Uterus (tissue), 2 donors: Measurements from ENCODE around the gene ZNF492.

Experiments used
- CTCF ChIP-seq, 4 experiments: fragments of 200-600 bp in 2 of 4; fragments of 450-650 bp in 2 of 4; sonication (generic) in 2 of 4; IDR thresholded peaks; one replicate each; pipeline ENCODE4 v1.5.1; 2016 to 2019; ENCODE audit warnings: antibody characterized with exemption in 4 of 4, mild to moderate bottlenecking in 2 of 4, moderate library complexity in 1 of 4
- POLR2A ChIP-seq, 2 donors: fragments of 450-650 bp; IDR thresholded peaks; one replicate each; pipeline ENCODE4 v1.6.1; 2016; ENCODE audit warnings: antibody characterized with exemption in 2 of 2, mild to moderate bottlenecking in 1 of 2, moderate library complexity in 1 of 2

GRCh38 chr19:22616659-22617058 lies 17.5 kb upstream of the ZNF492 start:
- TF ChIP-seq CTCF (IDR thresholded peaks at IDR 0.05) = no peak
- no peak for TF ChIP-seq POLR2A (IDR thresholded peaks at IDR 0.05)
